A549 treated with RU486 at 1 μM for 4 hours (cell line): Measurements from ENCODE around the gene ATXN2L. TPM values are rescaled to one million over a fixed set of nuclear protein-coding genes. Genes with fewer than 3 reads are reported as not detected.

ENCODE experiments used
- total RNA-seq: library from RNA; stranded (reverse); fragments of 200-300 nt; extraction: Qiagen RNA extraction; gene quantifications from 5 replicates; pipeline ENCODE4 v1.2.3, GENCODE V29; 2022; ENCODE audit warnings: low read depth

The ATXN2L gene
- 89.8 to 145 TPM (median 131 TPM) in 5 replicates for total RNA-seq

GRCh38 chr16:28822520-28823290, at the start of gene ATXN2L:
TSS of gene ATXN2L (plus strand) at chr16:28822999. CDS start at chr16:28823260, 261 bp downstream.

GRCh38 chr16:28846080-28846932, 23.5 kb downstream of the ATXN2L start, which contains the start of gene TUFM:
TSS of gene TUFM (minus strand) at chr16:28846348. CDS start at chr16:28846269, 79 bp downstream.

GRCh38 chr16:28878083-28878926, 55.5 kb downstream of the ATXN2L start, which contains the start of gene ATP2A1:
TSS of gene ATP2A1 (plus strand) at chr16:28878488. CDS start at chr16:28878672, 184 bp downstream.

Other genes with a start within 250 kb of the ATXN2L start
- 0.08 TPM in 1 of 5 replicates, not detected in the others for gene SULT1A2, start 225.9 kb upstream of the ATXN2L start, total RNA-seq
- gene SULT1A1, start 213.0 kb upstream of the ATXN2L start, total RNA-seq = 4.2 to 6.7 TPM (median 5.5 TPM) in 5 replicates
- not detected in 5 replicates for gene NPIPB8, start 184.9 kb upstream of the ATXN2L start, total RNA-seq
- gene EIF3C, start 111.5 kb upstream of the ATXN2L start, total RNA-seq = 194 to 402 TPM (median 337 TPM) in 5 replicates
- gene NPIPB9, start 71.2 kb upstream of the ATXN2L start, total RNA-seq = 1.5 to 2.7 TPM (median 1.7 TPM) in 5 replicates
- 211 to 324 TPM (median 285 TPM) in 5 replicates for gene TUFM, start 23.3 kb downstream of the ATXN2L start, total RNA-seq
- gene SH2B1, start 40.8 kb downstream of the ATXN2L start, total RNA-seq = 21.2 to 31.9 TPM (median 31.0 TPM) in 5 replicates
- 1.6 to 4.1 TPM (median 2.7 TPM) in 5 replicates for gene ATP2A1, start 55.5 kb downstream of the ATXN2L start, total RNA-seq
- 9.1 to 11.4 TPM (median 9.4 TPM) in 5 replicates for gene RABEP2, start 102.2 kb downstream of the ATXN2L start, total RNA-seq
- gene CD19, start 109.0 kb downstream of the ATXN2L start, total RNA-seq = not detected in 5 replicates
- 19.5 to 31.7 TPM (median 29.4 TPM) in 5 replicates for gene NFATC2IP, start 127.9 kb downstream of the ATXN2L start, total RNA-seq
- gene SPNS1, start 151.8 kb downstream of the ATXN2L start, total RNA-seq = 50.1 to 80.1 TPM (median 72.4 TPM) in 5 replicates
- 2.2 to 5.3 TPM (median 4.3 TPM) in 5 replicates for gene LAT, start 162.1 kb downstream of the ATXN2L start, total RNA-seq